Vagina (tissue), 2 donors: ENCODE measurements around the gene C1D.

Experiments
- CTCF ChIP-seq, 3 experiments: fragments of 450-650 bp in 2 of 3; fragments of 200-600 bp in 1 of 3; sonication (generic) in 1 of 3; IDR thresholded peaks; one replicate each; pipeline ENCODE4 v1.5.1; 2017 to 2019; ENCODE audit warnings: antibody characterized with exemption in 3 of 3, mild to moderate bottlenecking in 2 of 3, moderate library complexity in 2 of 3
- POLR2A ChIP-seq, 2 donors: fragments of 450-650 bp; IDR thresholded peaks; one replicate each; pipeline ENCODE4 v1.6.1; 2017; ENCODE audit warnings: antibody characterized with exemption in 2 of 2, mild to moderate bottlenecking in 2 of 2, moderate library complexity in 2 of 2
- POLR2AphosphoS5 ChIP-seq, 2 donors: sonication (generic); formaldehyde crosslinking; IDR thresholded peaks; one replicate each; pipeline ENCODE4 v1.9.0; 2017; ENCODE audit warnings: antibody characterized with exemption in 2 of 2, mild to moderate bottlenecking in 2 of 2, low read depth in 1 of 2; ENCODE audit not compliant: insufficient read depth in 1 of 2

GRCh38 chr2:68032702-68033101, 30.1 kb downstream of the C1D start:
- TF ChIP-seq POLR2A (IDR thresholded peaks at IDR 0.05) = no peak
- TF ChIP-seq CTCF (IDR thresholded peaks at IDR 0.05) = no peak
- no peak for TF ChIP-seq POLR2AphosphoS5 (IDR thresholded peaks at IDR 0.05; ENCODE audit: insufficient read depth in 1 of 2, low read depth in 1 of 2)
